Measurements from ENCODE around the gene EIF2D. TPM values are rescaled to one million over a fixed set of nuclear protein-coding genes. Genes with fewer than 3 reads are reported as not detected.

EIF2D gene
- total and polyA plus RNA-seq, 9 of the 15 experiments (the other 6 are each of a cell fraction or from before 2014, with no cell fraction given), result 81.1 to 138 (median 93.9) TPM

DNA sequence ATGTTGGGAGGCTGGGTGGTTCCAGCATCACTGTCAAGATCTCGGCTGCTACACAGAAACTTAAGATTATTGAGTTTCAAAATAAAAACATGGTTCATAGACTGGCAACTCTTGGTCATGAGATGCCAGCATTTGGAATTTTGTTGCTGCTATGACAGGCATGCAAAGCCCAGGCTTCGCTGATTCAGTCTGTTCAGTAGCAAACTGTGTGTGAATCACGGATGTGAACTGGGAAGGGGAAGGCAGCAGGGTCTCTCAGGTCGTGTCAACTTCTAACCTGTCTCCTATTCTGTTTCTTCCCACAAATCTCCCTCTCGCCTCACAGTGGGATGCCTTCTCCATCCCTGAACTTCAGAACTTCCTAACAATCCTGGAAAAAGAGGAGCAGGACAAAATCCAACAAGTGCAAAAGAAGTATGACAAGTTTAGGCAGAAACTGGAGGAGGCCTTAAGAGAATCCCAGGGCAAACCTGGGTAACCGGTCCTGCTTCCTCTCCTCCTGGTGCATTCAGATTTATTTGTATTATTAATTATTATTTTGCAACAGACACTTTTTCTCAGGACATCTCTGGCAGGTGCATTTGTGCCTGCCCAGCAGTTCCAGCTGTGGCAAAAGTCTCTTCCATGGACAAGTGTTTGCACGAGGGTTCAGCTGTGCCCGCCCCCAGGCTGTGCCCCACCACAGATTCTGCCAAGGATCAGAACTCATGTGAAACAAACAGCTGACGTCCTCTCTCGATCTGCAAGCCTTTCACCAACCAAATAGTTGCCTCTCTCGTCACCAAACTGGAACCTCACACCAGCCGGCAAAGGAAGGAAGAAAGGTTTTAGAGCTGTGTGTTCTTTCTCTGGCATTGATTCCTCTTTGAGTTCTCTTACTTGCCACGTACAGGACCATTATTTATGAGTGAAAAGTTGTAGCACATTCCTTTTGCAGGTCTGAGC lies 25.5 kb downstream of the EIF2D start:
- no TSS peak for BruUV-seq (replicated peaks)
- no peak overlapping the region for H3K4me2 ChIP-seq (ENCODE audit: insufficient read depth, low read length)
- no peaks in the 10 kb centered on the region for H3K9me3 ChIP-seq (replicated peaks; ENCODE audit: control insufficient read depth, insufficient read depth, low read depth, low read length)
- H3K27me3 ChIP-seq (ENCODE audit: control insufficient read depth in 2 of 2, insufficient read depth in 2 of 2, low read length in 2 of 2), result no peaks in the 10 kb centered on the region
- in situ Hi-C loops (cut with MboI), result loop anchor here (25.0 kb wide), 1 partner anchor 424 kb away; no protein-coding TSS in a partner anchor
- H3K4me1 ChIP-seq (replicated peaks in 1 of 2; ENCODE audit: control insufficient read depth in 2 of 2, insufficient read depth in 2 of 2, low read length in 2 of 2), result peaks cover 5 to 16% of the 10 kb centered on the region in 2 experiments; a peak in 4 of 5 replicates
- H3K79me2 ChIP-seq (ENCODE audit: control insufficient read depth, insufficient read depth, low read length), result no peaks in the 10 kb centered on the region
- H3K36me3 ChIP-seq (ENCODE audit: control insufficient read depth, insufficient read depth, low read length), result peaks cover 91% of the 10 kb centered on the region
- ATAC-seq, result no peak
- no peaks in the 10 kb centered on the region for H3K9me1 ChIP-seq (ENCODE audit: control insufficient read depth, insufficient read depth, low read length)
- CTCF ChIA-PET (ENCODE audit: low intra/inter-chr PET ratio), result interaction anchor here (0.7 to 1.5 kb wide), 3 partner anchors 32 to 97 kb away, joined by 3 to 4 read pairs (median 4); no protein-coding TSS in a partner anchor
- intact Hi-C loops (cut with micrococcal nuclease), result no loop called here
- H3K27ac ChIP-seq (ENCODE audit: extremely low read depth, low read depth, low read length), result no peak overlapping the region
- POLR2A ChIA-PET, result interaction anchor here (0.7 to 1.0 kb wide), 5 partner anchors 25 to 158 kb away, joined by 3 to 5 read pairs (median 4); partner anchors contain the start of gene EIF2D
- no peak for FAIRE-seq
- no peak for DNase-seq (ENCODE audit: extremely low read depth in 1 of 4, low spot score in 3 of 4)
- WGBS (ENCODE audit: insufficient coverage, low coverage, missing lambda C conversion rate), result 67% methylated on average over 13 of the region's 13 CpGs
- H2AFZ ChIP-seq (ENCODE audit: low read depth, low read length), result no peak overlapping the region
- no peak overlapping the region for H3K9ac ChIP-seq (ENCODE audit: insufficient read depth in 1 of 2, low read depth in 2 of 2, low read length in 2 of 2)
- H4K20me1 ChIP-seq (replicated peaks; ENCODE audit: control insufficient read depth, insufficient read depth, low read length), result peaks cover 3% of the 10 kb centered on the region; the same call in 1 of the 2 replicates
- no peak overlapping the region for H3K4me3 ChIP-seq
- TF ChIP-seq, protein P1, sequence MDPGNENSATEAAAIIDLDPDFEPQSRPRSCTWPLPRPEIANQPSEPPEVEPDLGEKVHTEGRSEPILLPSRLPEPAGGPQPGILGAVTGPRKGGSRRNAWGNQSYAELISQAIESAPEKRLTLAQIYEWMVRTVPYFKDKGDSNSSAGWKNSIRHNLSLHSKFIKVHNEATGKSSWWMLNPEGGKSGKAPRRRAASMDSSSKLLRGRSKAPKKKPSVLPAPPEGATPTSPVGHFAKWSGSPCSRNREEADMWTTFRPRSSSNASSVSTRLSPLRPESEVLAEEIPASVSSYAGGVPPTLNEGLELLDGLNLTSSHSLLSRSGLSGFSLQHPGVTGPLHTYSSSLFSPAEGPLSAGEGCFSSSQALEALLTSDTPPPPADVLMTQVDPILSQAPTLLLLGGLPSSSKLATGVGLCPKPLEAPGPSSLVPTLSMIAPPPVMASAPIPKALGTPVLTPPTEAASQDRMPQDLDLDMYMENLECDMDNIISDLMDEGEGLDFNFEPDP (CRISPR knock-in tag; IDR thresholded peaks at IDR 0.05), result no peak
- TF ChIP-seq, protein P2, sequence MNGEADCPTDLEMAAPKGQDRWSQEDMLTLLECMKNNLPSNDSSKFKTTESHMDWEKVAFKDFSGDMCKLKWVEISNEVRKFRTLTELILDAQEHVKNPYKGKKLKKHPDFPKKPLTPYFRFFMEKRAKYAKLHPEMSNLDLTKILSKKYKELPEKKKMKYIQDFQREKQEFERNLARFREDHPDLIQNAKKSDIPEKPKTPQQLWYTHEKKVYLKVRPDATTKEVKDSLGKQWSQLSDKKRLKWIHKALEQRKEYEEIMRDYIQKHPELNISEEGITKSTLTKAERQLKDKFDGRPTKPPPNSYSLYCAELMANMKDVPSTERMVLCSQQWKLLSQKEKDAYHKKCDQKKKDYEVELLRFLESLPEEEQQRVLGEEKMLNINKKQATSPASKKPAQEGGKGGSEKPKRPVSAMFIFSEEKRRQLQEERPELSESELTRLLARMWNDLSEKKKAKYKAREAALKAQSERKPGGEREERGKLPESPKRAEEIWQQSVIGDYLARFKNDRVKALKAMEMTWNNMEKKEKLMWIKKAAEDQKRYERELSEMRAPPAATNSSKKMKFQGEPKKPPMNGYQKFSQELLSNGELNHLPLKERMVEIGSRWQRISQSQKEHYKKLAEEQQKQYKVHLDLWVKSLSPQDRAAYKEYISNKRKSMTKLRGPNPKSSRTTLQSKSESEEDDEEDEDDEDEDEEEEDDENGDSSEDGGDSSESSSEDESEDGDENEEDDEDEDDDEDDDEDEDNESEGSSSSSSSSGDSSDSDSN (IDR thresholded peaks at IDR 0.05; ENCODE audit: borderline replicate concordance in 1 of 2, low read depth in 2 of 2, low read length in 2 of 2), result no peak
- TF ChIP-seq NONO (IDR thresholded peaks at IDR 0.05; ENCODE audit: low read depth in 2 of 2, low read length in 1 of 2), result no peak
